Neural cell (in vitro differentiated cells): ENCODE results near the gene INSIG2.

ENCODE experiments used
- CTCF ChIP-seq: fragments of 450-650 bp; IDR thresholded peaks from 2 replicates; pipeline ENCODE4 v1.5.1; 2014; ENCODE audit warnings: antibody characterized with exemption, mild to moderate bottlenecking, moderate library complexity; ENCODE audit not compliant: poor library complexity, severe bottlenecking
- POLR2AphosphoS5 ChIP-seq: IDR thresholded peaks from 2 replicates; pipeline ENCODE4 v1.6.1; 2012
- SMC3 ChIP-seq: fragments of 450-650 bp; conservative IDR thresholded peaks from 2 replicates; pipeline ENCODE4 v1.6.1; 2014; ENCODE audit warnings: antibody characterized with exemption, mild to moderate bottlenecking, moderate library complexity; ENCODE audit not compliant: poor library complexity
- TAF1 ChIP-seq: IDR thresholded peaks from 2 replicates; pipeline ENCODE4 v1.6.1; 2012; ENCODE audit warnings: low read depth

- TF ChIP-seq CTCF = no peak
- no peak for TF ChIP-seq SMC3
- no peak for TF ChIP-seq POLR2AphosphoS5
- no peak for TF ChIP-seq TAF1
Measured at GRCh38 chr2:118133916-118134315, 45.6 kb downstream of the INSIG2 start.
